GM23248 (cell line): ENCODE measurements around the gene CAPN2.

ENCODE experiments used
- EZH2 ChIP-seq: fragments of 200-600 bp; sonication (generic); IDR thresholded peaks from 2 replicates; pipeline ENCODE4 v1.6.1; 2018; ENCODE audit warnings: antibody characterized with exemption, mild to moderate bottlenecking; ENCODE audit not compliant: insufficient read depth, poor library complexity, severe bottlenecking
- EZH2phosphoT487 ChIP-seq: fragments of 200-600 bp; sonication (generic); IDR thresholded peaks from 2 replicates; pipeline ENCODE4 v1.6.1; 2018; ENCODE audit warnings: antibody characterized with exemption, moderate library complexity, mild to moderate bottlenecking, low read depth; ENCODE audit not compliant: insufficient read depth

GRCh38 chr1:223684488-223684792, 27.9 kb upstream of the CAPN2 start:
- no peak for TF ChIP-seq EZH2
- TF ChIP-seq EZH2phosphoT487, result no peak
